Measurements from ENCODE around the gene IAPP.
"Not testable (repeated sequence)": the region's sequence is repeated elsewhere in the genome, so short reads cannot be mapped to it uniquely, and the experiment has no call there.

Gene IAPP

DNA sequence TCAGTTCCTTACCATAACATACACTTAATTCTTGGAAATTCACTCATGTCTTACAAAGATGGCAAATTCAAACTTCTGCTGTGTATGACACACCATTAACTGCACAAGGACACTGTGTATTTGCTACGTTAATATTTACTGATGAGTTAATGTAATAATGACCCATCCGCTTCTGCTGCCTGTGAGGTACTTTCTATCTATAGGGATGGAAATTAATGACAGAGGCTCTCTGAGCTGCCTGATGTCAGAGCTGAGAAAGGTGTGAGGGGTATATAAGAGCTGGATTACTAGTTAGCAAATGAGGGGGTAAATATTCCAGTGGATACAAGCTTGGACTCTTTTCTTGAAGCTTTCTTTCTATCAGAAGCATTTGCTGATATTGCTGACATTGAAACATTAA lies at the start of gene IAPP:
Gene IAPP (plus strand): TSS at position 301 of the 400 bp plus-strand sequence. CDS start 450 bp downstream, outside the sequence.
- no peak for DNase-seq

- no peak for DNase-seq
Observed at GRCh38 chr12:21323736-21324135, 49.0 kb upstream of the IAPP start.

- no peak for DNase-seq
Observed at GRCh38 chr12:21324551-21324950, 48.2 kb upstream of the IAPP start.

DNA sequence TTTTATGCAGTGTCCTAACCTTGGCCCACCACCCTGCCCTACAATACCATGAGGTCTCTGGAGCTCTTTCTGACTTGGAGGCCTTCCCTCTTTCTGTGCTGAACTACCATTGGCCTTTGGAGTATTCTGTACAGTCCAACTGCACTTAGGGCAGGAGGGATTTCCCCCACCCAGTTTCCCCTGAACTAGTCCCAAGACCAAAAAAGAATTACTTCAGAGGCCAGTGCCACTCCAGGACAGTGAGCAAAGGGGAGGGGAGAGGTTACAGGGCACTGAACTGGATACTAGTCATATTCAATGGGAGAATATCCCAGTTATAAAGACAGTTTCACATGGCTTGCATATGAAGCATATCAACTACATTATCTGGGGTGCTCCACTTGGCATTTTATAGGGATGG lies 44.1 kb upstream of the IAPP start:
- DNase-seq: no peak

- DNase-seq: no peak
Observed at GRCh38 chr12:21330682-21331253, 41.9 kb upstream of the IAPP start.

DNA sequence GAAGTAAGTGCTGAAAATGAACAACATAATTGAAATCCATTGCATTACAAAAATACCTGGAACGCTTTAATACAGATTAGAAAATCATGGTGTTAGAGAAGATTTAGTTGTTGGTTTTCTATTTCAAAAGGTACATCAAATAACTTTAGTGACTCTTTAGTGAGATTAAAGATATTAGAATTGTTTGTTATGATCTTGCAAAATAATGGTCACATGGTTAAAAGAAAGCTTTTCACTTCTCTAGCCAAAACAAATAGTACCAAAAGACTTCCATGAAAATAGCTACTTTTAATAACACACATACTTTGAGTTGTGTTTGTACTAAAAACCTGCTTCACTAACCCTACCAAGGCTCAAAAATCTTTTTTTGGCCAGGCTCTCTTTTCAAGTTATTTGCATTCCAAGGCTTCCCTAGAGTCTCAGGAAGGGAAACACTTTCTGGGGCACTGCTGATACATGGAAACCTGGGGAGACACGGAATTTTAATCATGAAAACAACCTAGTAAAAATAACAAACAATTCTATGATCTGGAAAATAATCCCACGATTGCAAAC lies 37.9 kb upstream of the IAPP start, which contains the start of gene SLCO1A2:
Gene SLCO1A2 (minus strand): TSS at position 147 of the 555 bp plus-strand sequence. CDS start 270 bp downstream, outside the sequence.
- DNase-seq: no peak

GRCh38 chr12:21336656-21337055 lies 36.0 kb upstream of the IAPP start:
- no peak for DNase-seq

GRCh38 chr12:21337453-21337852 lies 35.2 kb upstream of the IAPP start:
- no peak for DNase-seq

DNA sequence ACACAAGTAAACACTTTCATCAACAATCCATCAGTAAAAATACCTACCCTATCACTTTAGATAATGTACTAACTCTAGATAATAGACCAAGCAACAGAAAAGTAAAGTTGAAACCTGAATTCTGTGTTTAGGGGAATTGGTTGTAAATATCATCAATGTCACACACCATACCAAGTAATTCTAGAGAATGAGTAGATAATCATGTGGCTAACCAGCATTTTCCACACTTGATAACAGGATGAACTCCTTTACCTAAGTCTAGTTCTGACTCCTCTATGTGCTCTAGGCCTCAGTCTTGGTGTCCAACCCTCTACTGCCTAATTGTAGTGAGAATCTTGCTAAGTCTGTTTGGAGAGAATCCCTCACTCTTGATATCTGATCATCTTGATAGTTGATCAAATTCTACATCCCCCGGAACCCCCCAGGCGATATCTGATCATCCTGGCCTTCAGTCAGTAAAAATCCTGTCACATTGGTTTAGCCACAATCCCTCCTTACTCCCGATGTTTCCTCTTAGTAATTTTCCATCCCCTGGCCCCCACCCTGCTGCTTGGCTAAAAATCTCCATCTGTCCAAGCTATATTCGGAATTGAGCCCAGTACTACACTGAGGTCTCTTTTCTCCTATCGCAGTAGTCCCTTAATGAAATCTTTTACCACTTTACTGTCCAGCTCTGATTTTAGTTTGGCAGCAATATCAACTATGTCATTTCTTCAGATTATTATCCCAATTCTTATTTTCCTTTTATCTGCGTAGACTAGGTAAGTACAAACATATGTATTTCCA lies 34.5 kb upstream of the IAPP start:
- DNase-seq: no peak

DNA sequence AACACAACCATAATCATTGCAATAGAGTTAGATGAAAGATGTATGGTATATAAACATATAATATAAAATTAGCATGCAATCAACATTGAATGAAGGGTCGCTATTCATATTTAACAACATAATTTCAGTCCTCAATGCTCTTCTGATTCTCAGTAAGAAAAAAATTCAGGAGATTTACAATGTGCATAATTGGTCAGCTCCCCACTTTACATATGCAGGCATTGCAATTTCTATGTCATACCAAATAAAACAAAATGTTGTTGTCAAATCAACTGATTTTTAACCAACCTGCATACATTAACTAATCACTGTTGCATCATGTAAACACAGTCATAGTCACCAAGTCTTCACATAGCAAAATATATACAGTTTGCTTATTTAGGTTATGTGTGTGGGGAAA lies 32.8 kb upstream of the IAPP start:
- no peak for DNase-seq

- no peak for DNase-seq
Observed at GRCh38 chr12:21340403-21340802, 32.3 kb upstream of the IAPP start.

DNA sequence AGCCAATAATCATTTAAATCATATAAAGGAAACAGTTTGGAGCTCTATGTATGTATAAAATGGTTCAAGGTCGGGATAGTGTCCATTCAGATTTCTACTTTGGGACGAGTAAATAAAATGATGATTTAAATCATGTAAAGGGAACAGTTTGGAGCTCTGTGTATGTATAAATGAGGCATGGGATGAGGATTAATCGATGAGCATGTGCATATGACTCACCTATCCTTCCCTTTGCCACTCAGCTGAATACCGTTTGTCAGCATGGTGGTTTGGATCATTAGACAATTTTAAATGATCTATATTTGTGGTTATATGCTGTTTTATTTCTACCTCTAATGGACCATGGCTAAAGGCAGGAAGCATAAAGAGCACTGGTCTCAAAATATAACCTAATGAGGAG lies 30.9 kb upstream of the IAPP start:
- DNase-seq: no peak

DNA sequence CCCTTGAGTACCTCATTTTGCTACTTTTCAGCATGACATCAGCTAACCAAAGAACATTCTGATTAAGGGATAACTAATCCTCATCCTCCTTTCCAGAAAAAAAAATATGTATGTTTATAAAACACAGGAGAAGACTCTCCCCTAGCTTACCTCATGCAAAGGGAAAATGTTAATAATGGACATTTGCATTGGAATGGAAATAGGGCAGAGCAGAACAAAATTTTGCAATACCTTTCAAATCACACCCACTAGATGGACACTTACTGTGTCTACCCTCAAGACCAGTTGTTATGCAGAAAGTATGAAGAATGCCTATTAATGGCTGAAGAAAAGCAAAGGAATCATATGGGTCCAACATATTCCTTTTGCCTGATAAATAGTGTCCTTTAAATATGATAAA lies 29.1 kb upstream of the IAPP start:
- no peak for DNase-seq

DNA sequence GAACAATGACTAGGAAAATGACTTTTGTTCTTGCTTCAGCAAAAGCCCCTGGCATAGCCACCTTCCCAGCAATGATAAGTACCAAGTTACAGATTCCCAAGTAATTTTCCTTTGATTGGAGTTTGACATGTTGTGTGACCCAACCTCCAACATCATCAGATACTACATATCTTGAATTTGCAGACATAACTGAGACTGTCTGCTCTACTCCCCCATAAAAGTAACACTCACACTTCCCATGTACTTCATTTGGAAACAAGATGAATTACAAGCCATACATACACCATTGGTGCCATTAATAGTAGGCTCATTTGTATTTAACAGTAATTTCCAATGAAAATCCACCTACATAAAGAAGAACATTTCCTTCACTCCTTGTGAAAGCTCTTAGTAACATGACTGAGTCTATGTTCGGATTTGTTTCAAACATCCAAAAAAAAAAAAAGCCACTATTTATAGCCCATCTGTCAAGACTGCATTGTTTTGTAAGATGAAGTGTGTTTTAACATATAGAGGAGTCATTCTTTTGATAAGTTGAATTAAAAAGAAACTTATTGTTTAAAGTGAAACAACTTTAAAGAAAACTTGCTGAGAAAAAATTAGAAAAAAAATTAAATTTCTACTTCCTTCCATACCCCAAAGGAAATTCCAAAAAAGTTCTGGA lies 26.0 kb upstream of the IAPP start:
- no peak for DNase-seq

GRCh38 chr12:21350975-21351374 lies 21.7 kb upstream of the IAPP start:
- no peak for DNase-seq

DNA sequence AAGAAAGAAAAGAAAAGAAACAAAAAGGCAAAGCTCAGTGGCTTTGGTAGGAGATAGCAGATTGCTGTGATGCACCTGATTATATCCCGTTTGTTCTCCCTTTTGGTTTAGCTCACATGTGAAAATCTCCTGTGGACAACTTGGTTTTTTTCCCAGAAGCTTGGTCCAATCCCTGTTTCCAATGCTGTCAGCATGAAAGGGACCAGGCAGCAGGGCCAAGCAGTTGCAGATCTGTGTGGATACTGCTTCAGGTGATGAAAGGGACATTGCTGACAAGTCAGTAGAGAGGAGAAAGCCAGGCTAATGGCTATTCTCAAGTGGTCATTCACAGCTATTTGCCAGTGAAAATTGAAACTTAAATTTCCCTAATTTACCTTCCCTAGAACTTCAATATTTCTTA lies 19.2 kb upstream of the IAPP start:
- DNase-seq: no peak

GRCh38 chr12:21353948-21354347 lies 18.8 kb upstream of the IAPP start:
- no peak for DNase-seq

GRCh38 chr12:21354641-21355040 lies 18.1 kb upstream of the IAPP start:
- DNase-seq: no peak

- not testable (repeated sequence) for DNase-seq
Observed at GRCh38 chr12:21360632-21361031, 12.1 kb upstream of the IAPP start.

DNA sequence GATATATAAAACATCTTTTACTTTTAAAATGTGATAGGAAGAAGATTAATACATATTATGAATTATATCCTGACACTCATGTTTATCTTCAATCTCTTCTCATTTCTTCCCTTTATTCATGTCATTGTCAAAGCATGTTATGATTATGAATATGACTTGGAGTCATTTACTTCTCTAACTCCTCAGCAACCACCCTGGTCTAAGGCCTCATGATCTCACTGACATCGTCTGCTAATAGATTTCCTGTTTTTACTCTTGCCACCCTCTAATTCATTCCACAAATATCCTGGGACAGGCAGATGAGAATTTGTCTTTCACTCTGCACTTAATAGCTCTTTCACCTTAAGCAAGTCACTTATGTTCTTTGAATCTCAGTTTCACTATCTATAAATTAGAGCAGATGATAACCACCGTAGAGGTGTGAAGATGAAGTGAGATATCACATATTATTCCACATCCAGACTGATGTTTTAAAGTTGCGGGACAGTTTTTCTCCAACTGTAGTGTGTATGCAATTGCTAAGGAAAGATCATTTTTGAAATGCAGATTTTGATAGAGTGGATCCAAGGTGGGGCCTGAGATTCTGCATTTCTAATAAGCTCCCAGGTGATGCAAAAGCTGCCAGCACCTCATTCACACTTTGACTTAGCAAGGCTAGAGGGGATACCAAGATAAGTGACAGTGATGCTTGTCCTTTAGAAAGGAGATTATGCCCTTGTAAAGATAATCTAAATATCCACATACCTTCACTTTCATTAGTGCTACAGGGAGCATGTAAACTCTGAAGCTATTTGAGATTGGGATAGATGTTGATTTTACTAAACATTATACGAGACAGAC lies 3.3 kb upstream of the IAPP start:
- no peak for DNase-seq

- DNase-seq: no peak
Observed at GRCh38 chr12:21370845-21371449, 1.8 kb upstream of the IAPP start.

GRCh38 chr12:21379218-21379617 lies 6.5 kb downstream of the IAPP start:
- no peak for DNase-seq

Measured in CD4-positive, alpha-beta T cell treated with Interleukin-17A for 1 hour (primary cell).